ENCODE measurements around the gene GRK3.

GRCh38 chr22:25711491-25711890 lies 147.0 kb downstream of the GRK3 start:
- no peak for TF ChIP-seq CTCF (IDR thresholded peaks at IDR 0.05)
- TF ChIP-seq EP300 (IDR thresholded peaks at IDR 0.05), result no peak
- TF ChIP-seq POLR2A (IDR thresholded peaks at IDR 0.05), result no peak
- no peak for TF ChIP-seq POLR2AphosphoS5 (IDR thresholded peaks at IDR 0.05)

All from suprapubic skin (tissue), 4 donors.